ENCODE measurements around the gene MICAL1.

The MICAL1 gene

DNA sequence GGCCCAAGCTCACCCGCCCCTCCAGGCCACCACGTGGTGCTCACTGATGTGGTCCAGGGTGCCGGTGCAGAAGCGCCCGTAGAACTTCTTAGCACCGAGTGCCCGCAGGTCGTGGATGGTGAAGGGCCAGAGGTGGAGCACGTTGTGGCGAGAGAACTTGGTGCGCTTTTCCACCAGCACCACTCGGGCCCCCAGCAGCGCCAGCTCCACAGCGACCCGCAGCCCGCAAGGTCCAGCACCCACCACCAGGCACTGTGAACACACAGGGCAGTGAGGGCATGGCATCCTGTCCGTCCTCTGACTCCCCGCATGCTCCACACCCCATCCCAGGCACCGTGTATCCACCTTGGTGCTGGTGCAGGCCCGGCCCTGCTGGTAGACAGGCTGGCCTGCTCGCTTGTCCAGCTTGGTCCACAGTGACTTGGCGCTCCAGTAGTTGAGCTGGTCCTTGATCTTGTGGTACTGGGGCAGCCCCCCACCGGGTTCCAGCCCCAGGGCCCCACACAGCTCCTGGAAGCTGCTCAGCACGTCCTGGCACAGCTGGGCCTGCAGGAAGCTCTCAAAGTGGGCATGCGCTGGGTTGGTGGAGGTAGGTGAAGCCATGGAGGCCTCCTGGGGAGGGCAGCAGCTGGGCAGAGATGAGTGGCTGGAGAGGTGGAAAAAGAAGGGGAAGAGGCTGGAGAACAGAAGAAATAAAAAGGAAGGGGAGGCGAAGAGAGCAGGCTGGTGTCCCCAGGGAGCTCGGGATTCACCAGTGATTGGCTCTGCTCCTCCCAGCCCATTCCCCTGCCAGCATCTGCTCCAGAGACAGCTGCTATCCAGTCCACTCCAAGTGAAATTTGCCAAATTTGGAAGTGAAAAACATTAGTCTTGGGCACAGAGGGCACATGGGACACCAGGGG, 1.7 kb downstream of the MICAL1 start:
- DNase-seq (ENCODE audit: low read depth in 2 of 2): no peak

DNA sequence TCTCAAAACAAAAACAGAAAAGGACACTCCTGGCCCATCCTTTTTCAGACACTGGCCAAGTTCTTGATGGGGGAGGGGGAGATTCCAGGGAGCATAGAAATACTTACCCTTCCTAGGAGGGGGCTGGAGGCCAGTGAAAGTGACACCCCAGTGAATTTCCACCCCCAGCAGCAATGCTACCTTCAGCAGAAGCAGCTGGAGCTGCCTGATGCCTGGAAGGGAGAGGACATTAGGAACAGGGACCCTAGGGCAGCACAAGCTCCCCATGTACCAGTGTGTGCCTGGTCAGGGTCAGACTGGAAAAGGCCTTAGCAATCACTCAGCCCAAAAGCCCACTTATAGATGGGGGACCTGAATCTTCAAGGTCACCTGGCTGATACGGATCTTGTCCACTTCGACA, 2.4 kb downstream of the MICAL1 start:
- no peak for DNase-seq (ENCODE audit: low read depth in 2 of 2)

- no peak for DNase-seq (ENCODE audit: low read depth in 2 of 2)
These were observed 3.4 kb downstream of the MICAL1 start for GRCh38 chr6:109452181-109452580.

GRCh38 chr6:109451376-109451775, 4.2 kb downstream of the MICAL1 start:
- DNase-seq (ENCODE audit: low read depth in 2 of 2): no peak

GRCh38 chr6:109450801-109451200, 4.8 kb downstream of the MICAL1 start:
- no peak for DNase-seq (ENCODE audit: low read depth in 2 of 2)

- no peak for DNase-seq (ENCODE audit: low read depth in 2 of 2)
These were observed 5.5 kb downstream of the MICAL1 start for GRCh38 chr6:109449795-109450673.

GRCh38 chr6:109449064-109449794, 6.3 kb downstream of the MICAL1 start:
- no peak for DNase-seq (ENCODE audit: low read depth in 2 of 2)

DNA sequence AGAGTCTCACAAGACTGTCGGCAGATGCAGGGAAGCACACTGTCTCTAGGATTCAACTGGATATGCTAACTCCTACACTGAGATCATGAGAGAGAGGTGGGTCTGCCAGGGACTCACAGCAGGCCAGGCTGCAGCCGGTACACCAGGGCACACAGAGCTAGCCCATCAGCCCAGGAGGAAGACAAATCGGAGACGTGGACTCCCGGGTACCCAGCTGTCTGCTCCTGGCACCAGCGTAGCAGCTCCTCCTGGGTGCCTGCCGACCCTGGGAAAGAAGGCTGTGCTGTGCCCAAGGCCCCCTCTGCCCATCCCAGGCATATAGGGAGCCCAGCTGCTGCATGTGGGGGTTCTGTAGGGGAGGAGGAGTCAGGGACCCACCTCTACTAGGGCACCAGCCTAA, 7.0 kb downstream of the MICAL1 start:
- no peak for DNase-seq (ENCODE audit: low read depth in 2 of 2)

GRCh38 chr6:109447878-109448555, 7.6 kb downstream of the MICAL1 start:
- DNase-seq (ENCODE audit: low read depth in 2 of 2): no peak

DNA sequence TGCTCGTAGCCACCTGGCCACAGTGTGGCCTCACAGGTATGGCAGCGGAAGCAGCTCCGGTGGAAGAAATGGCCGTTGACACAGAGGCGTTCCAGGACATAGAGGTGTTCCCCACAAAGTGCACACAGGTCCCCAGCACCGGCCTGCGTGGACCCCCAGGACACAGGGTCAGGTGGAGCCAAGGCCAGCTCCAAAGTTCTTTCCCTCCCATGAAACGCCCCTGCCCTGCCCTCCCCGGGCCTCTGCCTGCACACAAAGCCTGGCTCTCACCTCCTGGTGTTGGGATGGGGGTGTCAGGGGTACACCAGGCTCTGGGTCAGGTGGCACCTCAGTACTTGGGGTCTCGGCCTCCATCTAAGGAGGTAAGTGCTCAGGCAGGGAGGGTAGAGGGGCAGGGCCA, 8.5 kb downstream of the MICAL1 start:
- DNase-seq (ENCODE audit: low read depth in 2 of 2): no peak

DNA sequence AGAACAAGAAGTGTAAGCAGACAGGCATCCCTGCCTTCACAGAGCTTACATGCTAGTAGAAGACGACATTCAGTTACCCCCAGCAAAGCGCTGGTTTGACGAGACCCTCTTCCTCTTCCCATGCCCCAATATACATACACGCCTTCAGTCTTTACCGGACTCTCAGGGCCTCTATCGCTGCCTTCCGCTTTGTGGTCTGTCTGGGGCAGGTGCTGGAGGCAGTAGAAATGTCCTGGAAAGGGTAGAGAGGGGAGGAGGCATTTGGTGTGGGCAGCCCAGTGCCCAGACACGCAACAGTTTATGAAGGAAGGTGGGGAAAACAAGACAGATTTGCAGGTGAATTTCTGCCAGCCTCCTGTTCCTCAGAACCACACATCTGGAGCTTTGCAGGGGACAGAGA, 9.0 kb downstream of the MICAL1 start:
- DNase-seq (ENCODE audit: low read depth in 2 of 2): no peak

GRCh38 chr6:109446072-109446471, 9.5 kb downstream of the MICAL1 start:
- DNase-seq (ENCODE audit: low read depth in 2 of 2): no peak

GRCh38 chr6:109445382-109445781, 10.2 kb downstream of the MICAL1 start:
- DNase-seq (ENCODE audit: low read depth in 2 of 2): no peak

- DNase-seq (ENCODE audit: low read depth in 2 of 2): no peak
These were observed 12.1 kb downstream of the MICAL1 start for GRCh38 chr6:109443425-109443950.

DNA sequence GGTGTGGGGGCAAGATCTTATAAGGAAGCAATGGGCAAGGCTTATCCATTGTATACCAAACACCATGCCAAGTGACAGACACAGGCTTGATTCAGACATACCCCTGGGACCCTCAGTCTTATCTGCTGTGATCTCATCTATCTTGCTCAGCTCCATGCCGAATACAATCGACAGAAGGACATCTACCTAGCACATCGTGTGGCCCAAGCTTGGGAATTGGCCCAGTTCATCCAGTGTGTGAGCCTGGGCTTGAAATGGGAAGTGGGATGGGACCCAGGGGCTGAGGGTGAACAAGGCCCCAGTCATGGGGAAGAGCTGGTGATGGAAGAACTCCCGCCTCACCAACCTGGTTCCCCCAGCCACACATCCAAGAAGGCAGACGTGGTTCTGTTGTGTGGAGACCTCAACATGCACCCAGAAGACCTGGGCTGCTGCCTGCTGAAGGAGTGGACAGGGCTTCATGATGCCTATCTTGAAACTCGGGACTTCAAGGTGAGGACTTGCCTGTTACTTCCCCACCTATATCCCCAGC, 13.1 kb downstream of the MICAL1 start:
- no peak for DNase-seq (ENCODE audit: low read depth in 2 of 2)

DNA sequence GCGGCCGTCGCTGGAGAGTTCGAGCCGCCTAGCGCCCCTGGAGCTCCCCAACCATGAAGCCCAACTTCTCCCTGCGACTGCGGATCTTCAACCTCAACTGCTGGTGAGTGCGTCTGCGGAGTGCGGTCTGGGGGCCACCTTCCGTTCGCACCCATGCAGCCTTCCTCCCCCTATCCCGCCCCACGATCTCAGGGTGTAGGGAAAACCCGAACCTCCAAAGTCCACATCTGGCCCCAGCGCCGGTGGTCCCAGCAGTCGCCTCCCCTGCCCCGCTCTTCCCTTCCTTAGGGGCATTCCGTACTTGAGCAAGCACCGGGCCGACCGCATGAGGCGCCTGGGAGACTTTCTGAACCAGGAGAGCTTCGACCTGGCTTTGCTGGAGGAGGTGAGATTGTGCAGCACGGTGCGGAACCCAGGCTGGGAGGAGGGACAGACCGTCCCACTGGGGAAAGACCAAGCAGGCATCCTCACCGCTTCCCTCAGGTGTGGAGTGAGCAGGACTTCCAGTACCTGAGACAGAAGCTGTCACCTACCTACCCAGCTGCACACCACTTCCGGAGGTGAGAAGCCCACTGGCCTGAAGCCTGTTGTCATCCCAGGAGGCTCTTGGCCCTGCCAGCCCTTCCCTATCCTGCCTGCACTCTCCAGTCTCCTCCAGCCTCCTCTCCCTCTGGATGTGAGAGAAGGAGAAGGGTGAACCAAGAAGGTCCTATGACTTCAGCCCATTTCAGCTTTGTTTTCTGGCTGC, 14.3 kb downstream of the MICAL1 start:
- peak in 1 of 2 donors; percentile 37 for DNase-seq (ENCODE audit: low read depth in 2 of 2)

DNA sequence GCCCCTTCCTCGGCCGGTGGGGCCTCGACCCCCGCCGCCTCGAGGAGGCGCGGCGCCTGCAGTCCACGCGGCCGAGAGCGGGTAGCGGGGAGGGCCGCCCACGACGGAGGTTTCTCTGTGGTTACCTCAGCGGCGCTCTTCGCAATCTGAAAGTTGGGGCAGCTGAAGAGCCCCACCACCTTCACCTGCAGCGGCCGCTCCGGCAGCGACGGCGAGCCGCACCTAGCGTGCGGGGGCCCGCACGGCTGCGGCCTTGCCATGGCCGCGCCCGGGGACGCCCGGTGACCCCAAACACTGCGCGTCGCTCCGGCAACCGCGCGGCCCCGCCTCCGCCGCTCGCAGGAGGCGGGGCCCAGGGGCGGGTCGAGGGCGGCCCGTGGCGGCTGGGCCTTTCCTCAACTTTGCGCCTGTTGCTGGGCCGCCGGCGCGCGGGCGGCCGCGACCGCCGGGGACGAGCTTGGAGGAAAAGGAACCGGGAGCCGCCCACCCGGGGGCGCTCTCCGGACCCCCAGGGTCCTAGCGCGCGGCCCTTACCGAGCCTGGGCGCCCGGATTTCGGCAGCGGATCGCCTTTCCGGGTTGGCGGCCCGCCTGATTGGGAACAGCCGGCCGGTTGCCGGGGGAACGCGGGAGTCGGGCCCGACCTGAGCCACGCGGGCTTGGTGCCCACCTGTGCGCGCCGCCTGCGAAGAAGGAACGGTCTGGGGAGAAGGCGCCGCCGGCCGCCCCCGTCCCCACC, 15.1 kb downstream of the MICAL1 start, which contains the start of the genes PPIL6 and SMPD2:
PPIL6 (minus strand) TSS at position 298 of the 738 bp plus-strand sequence; CDS start at position 260, 38 bp downstream.
SMPD2 (plus strand) TSS at position 394 of the 738 bp plus-strand sequence. CDS start 398 bp downstream, outside the sequence.
- peak; percentile 52 to 82 for DNase-seq (ENCODE audit: low read depth in 2 of 2)

GRCh38 chr6:109436041-109436440, 19.5 kb downstream of the MICAL1 start:
- DNase-seq (ENCODE audit: low read depth in 2 of 2): no peak

DNA sequence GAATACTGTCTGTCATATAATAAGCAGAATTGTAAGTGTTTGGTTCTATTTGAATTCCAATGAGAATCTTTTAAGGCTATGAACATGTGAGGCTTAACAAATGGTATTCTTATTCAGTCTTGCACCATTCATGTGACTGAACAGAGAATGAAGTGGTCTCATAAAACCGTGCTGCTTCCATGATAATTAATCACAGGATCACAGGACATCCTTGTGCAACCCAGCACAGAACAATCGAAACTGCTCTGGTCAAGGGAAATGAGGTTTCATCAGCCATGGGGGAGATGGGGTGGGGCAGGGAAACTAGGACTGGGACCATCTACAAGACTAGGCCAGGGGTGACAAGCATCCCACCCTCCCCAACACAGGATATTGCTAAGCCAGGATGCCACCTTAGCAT, 21.1 kb downstream of the MICAL1 start:
- DNase-seq (ENCODE audit: low read depth in 2 of 2): no peak

All from stimulated activated CD8-positive, alpha-beta memory T cell treated with anti-CD3 and anti-CD28 coated beads, Interleukin-7, amount 100 ng/mL, for 4 hours (primary cell).